HEK293 (cell line): ENCODE results near the gene GLG1.

Experiments used
- GFI1B ChIP-seq: fragments of 450-650 bp; formaldehyde crosslinking; IDR thresholded peaks from 2 replicates; pipeline ENCODE4 v1.5.1; 2016; ENCODE audit warnings: missing biosample characterization, missing genetic modification characterization
- GLI2 ChIP-seq: fragments of 450-650 bp; formaldehyde crosslinking; IDR thresholded peaks from 2 replicates; pipeline ENCODE4; 2017; ENCODE audit warnings: missing biosample characterization, missing genetic modification characterization, low read depth, borderline replicate concordance
- HOXD13 ChIP-seq: sonication (generic); formaldehyde crosslinking; IDR thresholded peaks from 2 replicates; pipeline ENCODE4 v1.8.0; 2022; ENCODE audit warnings: missing genetic modification reagents, borderline replicate concordance
- KLF1 ChIP-seq: fragments of 450-650 bp; formaldehyde crosslinking; IDR thresholded peaks from 2 replicates; pipeline ENCODE4 v1.5.1; 2016; ENCODE audit warnings: missing biosample characterization, missing genetic modification characterization
- KLF10 ChIP-seq: fragments of 450-650 bp; IDR thresholded peaks from 2 replicates; pipeline ENCODE4 v1.5.1; 2018; ENCODE audit warnings: missing biosample characterization, mild to moderate bottlenecking, missing genetic modification characterization
- KLF8 ChIP-seq: fragments of 450-650 bp; formaldehyde crosslinking; IDR thresholded peaks from 2 replicates; pipeline ENCODE4 v1.5.1; 2016; ENCODE audit warnings: missing biosample characterization, missing genetic modification characterization
- OSR2 ChIP-seq: fragments of 450-650 bp; formaldehyde crosslinking; IDR thresholded peaks from 2 replicates; pipeline ENCODE4 v1.5.1; 2016; ENCODE audit warnings: missing biosample characterization, missing genetic modification characterization
- SCRT2 ChIP-seq: fragments of 450-650 bp; formaldehyde crosslinking; IDR thresholded peaks from 2 replicates; pipeline ENCODE4 v1.5.1; 2016; ENCODE audit warnings: missing biosample characterization, missing genetic modification characterization
- ZEB2 ChIP-seq: fragments of 450-650 bp; formaldehyde crosslinking; IDR thresholded peaks from 2 replicates; pipeline ENCODE4 v1.5.1; 2016; ENCODE audit warnings: missing biosample characterization, missing genetic modification characterization
- ZNF169 ChIP-seq: fragments of 450-650 bp; formaldehyde crosslinking; IDR thresholded peaks from 2 replicates; pipeline ENCODE4 v1.5.1; 2016; ENCODE audit warnings: missing biosample characterization, missing genetic modification characterization
- ZNF19 ChIP-seq: fragments of 450-650 bp; formaldehyde crosslinking; IDR thresholded peaks from 2 replicates; pipeline ENCODE4; 2016; ENCODE audit warnings: missing biosample characterization, missing genetic modification characterization, low read depth
- ZNF24 ChIP-seq: fragments of 450-650 bp; formaldehyde crosslinking; IDR thresholded peaks from 2 replicates; pipeline ENCODE4 v1.5.1; 2016; ENCODE audit warnings: missing biosample characterization, missing genetic modification characterization
- ZNF324 ChIP-seq: fragments of 450-650 bp; formaldehyde crosslinking; IDR thresholded peaks from 2 replicates; pipeline ENCODE4 v1.5.1; 2016; ENCODE audit warnings: missing biosample characterization, missing genetic modification characterization
- ZNF366 ChIP-seq: fragments of 450-650 bp; formaldehyde crosslinking; conservative IDR thresholded peaks from 2 replicates; pipeline ENCODE4 v1.5.1; 2016; ENCODE audit warnings: missing biosample characterization, missing genetic modification characterization
- ZNF560 ChIP-seq: fragments of 450-650 bp; formaldehyde crosslinking; IDR thresholded peaks from 2 replicates; pipeline ENCODE4 v1.5.1; 2017; ENCODE audit warnings: missing biosample characterization, missing genetic modification characterization, borderline replicate concordance
- ZNF843 ChIP-seq: fragments of 450-650 bp; formaldehyde crosslinking; IDR thresholded peaks from 2 replicates; pipeline ENCODE4 v1.5.1; 2016; ENCODE audit warnings: missing biosample characterization, missing genetic modification characterization
- ZSCAN23 ChIP-seq: fragments of 450-650 bp; formaldehyde crosslinking; IDR thresholded peaks from 2 replicates; pipeline ENCODE4 v1.5.1; 2016; ENCODE audit warnings: missing biosample characterization, missing genetic modification characterization
- TF ChIP-seq, protein P1 (sequence below): fragments of 450-650 bp; formaldehyde crosslinking; IDR thresholded peaks from 2 replicates; pipeline ENCODE4 v1.5.1; 2016; ENCODE audit warnings: missing biosample characterization, missing genetic modification characterization
- TF ChIP-seq, protein P2 (sequence below): fragments of 450-650 bp; formaldehyde crosslinking; IDR thresholded peaks from 2 replicates; pipeline ENCODE4 v1.5.1; 2017; ENCODE audit warnings: missing biosample characterization, missing genetic modification characterization
- TF ChIP-seq, protein P3 (sequence below): fragments of 450-650 bp; formaldehyde crosslinking; IDR thresholded peaks from 2 replicates; pipeline ENCODE4 v1.5.1; 2016; ENCODE audit warnings: missing biosample characterization, missing genetic modification characterization, borderline replicate concordance
- TF ChIP-seq, protein P4 (sequence below): fragments of 450-650 bp; formaldehyde crosslinking; conservative IDR thresholded peaks from 2 replicates; pipeline ENCODE4 v1.5.1; 2016; ENCODE audit warnings: low read depth, missing biosample characterization, missing genetic modification characterization
- TF ChIP-seq, protein P5 (sequence below): IDR thresholded peaks from 2 replicates; pipeline ENCODE4 v1.6.1; 2011; ENCODE audit warnings: mild to moderate bottlenecking, low read depth, low read length, borderline replicate concordance
- TF ChIP-seq, protein P6 (sequence below): fragments of 450-650 bp; IDR thresholded peaks from 2 replicates; pipeline ENCODE4 v1.5.1; 2018; ENCODE audit warnings: missing biosample characterization, mild to moderate bottlenecking, missing genetic modification characterization
- TF ChIP-seq, protein P7 (sequence below): fragments of 450-650 bp; formaldehyde crosslinking; IDR thresholded peaks from 2 replicates; pipeline ENCODE4 v1.5.1; 2017; ENCODE audit warnings: missing biosample characterization, missing genetic modification characterization

The GLG1 gene

DNA sequence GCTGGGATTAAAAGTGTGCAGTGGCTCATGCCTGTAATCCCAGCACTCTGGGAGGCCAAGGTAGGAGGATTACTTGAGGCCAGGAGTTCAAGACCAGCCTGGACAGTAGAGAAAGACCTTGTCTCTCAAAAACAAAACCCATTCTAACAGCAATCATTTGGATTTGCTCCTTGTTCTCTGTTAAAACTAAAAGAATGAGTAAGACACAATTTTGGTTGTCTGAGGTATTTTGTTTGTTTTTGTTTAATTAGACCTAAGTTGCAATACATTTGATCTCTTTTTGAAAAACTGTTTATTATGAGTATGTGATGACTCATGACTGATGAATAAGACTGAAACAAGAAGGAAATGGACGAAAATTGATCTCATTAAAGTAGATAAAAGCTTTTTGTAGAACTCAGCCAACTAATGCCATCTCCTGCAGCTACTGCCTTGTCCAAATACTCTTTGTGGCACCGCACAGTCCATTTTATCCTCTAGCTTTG lies 29.0 kb downstream of the GLG1 start (continued):
- TF ChIP-seq, protein P1, sequence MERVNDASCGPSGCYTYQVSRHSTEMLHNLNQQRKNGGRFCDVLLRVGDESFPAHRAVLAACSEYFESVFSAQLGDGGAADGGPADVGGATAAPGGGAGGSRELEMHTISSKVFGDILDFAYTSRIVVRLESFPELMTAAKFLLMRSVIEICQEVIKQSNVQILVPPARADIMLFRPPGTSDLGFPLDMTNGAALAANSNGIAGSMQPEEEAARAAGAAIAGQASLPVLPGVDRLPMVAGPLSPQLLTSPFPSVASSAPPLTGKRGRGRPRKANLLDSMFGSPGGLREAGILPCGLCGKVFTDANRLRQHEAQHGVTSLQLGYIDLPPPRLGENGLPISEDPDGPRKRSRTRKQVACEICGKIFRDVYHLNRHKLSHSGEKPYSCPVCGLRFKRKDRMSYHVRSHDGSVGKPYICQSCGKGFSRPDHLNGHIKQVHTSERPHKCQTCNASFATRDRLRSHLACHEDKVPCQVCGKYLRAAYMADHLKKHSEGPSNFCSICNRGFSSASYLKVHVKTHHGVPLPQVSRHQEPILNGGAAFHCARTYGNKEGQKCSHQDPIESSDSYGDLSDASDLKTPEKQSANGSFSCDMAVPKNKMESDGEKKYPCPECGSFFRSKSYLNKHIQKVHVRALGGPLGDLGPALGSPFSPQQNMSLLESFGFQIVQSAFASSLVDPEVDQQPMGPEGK (tag by site-specific recombination), result peak; percentile 32; the same call in 1 of the 2 replicates
- TF ChIP-seq GFI1B (tag by site-specific recombination) (0 out of 2 replicates have a peak, but pooled peaks have one; percentile 22), ZNF19 (tag by site-specific recombination) (0 out of 2 replicates have a peak, but pooled peaks have one; percentile 31), ZNF324 (tag by site-specific recombination) (peak; percentile 39; the same call in 1 of the 2 replicates), KLF10 (tag by site-specific recombination) (peak; percentile 22; the same call in 1 of the 2 replicates), ZNF24 (tag by site-specific recombination) (peak; percentile 84), ZNF560 (tag by site-specific recombination) (no peak), ZNF843 (peak; percentile 92), GLI2 (tag by site-specific recombination) (peak; percentile 53; the same call in 1 of the 2 replicates), ZNF169 (tag by site-specific recombination) (no peak), ZEB2 (tag by site-specific recombination) (peak; percentile 98), KLF8 (tag by site-specific recombination) (peak; percentile 68), ZSCAN23 (tag by site-specific recombination) (peak; percentile 78; the same call in 1 of the 2 replicates), ZNF366 (tag by site-specific recombination) (peak; percentile 71), OSR2 (peak; percentile 89), SCRT2 (tag by site-specific recombination) (no peak), KLF1 (tag by site-specific recombination) (no peak), HOXD13 (CRISPR knock-in tag) (no peak)
- TF ChIP-seq, protein P2, sequence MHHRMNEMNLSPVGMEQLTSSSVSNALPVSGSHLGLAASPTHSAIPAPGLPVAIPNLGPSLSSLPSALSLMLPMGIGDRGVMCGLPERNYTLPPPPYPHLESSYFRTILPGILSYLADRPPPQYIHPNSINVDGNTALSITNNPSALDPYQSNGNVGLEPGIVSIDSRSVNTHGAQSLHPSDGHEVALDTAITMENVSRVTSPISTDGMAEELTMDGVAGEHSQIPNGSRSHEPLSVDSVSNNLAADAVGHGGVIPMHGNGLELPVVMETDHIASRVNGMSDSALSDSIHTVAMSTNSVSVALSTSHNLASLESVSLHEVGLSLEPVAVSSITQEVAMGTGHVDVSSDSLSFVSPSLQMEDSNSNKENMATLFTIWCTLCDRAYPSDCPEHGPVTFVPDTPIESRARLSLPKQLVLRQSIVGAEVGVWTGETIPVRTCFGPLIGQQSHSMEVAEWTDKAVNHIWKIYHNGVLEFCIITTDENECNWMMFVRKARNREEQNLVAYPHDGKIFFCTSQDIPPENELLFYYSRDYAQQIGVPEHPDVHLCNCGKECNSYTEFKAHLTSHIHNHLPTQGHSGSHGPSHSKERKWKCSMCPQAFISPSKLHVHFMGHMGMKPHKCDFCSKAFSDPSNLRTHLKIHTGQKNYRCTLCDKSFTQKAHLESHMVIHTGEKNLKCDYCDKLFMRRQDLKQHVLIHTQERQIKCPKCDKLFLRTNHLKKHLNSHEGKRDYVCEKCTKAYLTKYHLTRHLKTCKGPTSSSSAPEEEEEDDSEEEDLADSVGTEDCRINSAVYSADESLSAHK, result 0 out of 2 replicates have a peak, but pooled peaks have one; percentile 62
- TF ChIP-seq, protein P3, sequence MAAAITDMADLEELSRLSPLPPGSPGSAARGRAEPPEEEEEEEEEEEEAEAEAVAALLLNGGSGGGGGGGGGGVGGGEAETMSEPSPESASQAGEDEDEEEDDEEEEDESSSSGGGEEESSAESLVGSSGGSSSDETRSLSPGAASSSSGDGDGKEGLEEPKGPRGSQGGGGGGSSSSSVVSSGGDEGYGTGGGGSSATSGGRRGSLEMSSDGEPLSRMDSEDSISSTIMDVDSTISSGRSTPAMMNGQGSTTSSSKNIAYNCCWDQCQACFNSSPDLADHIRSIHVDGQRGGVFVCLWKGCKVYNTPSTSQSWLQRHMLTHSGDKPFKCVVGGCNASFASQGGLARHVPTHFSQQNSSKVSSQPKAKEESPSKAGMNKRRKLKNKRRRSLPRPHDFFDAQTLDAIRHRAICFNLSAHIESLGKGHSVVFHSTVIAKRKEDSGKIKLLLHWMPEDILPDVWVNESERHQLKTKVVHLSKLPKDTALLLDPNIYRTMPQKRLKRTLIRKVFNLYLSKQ (tag by site-specific recombination), result no peak
- TF ChIP-seq, protein P4, sequence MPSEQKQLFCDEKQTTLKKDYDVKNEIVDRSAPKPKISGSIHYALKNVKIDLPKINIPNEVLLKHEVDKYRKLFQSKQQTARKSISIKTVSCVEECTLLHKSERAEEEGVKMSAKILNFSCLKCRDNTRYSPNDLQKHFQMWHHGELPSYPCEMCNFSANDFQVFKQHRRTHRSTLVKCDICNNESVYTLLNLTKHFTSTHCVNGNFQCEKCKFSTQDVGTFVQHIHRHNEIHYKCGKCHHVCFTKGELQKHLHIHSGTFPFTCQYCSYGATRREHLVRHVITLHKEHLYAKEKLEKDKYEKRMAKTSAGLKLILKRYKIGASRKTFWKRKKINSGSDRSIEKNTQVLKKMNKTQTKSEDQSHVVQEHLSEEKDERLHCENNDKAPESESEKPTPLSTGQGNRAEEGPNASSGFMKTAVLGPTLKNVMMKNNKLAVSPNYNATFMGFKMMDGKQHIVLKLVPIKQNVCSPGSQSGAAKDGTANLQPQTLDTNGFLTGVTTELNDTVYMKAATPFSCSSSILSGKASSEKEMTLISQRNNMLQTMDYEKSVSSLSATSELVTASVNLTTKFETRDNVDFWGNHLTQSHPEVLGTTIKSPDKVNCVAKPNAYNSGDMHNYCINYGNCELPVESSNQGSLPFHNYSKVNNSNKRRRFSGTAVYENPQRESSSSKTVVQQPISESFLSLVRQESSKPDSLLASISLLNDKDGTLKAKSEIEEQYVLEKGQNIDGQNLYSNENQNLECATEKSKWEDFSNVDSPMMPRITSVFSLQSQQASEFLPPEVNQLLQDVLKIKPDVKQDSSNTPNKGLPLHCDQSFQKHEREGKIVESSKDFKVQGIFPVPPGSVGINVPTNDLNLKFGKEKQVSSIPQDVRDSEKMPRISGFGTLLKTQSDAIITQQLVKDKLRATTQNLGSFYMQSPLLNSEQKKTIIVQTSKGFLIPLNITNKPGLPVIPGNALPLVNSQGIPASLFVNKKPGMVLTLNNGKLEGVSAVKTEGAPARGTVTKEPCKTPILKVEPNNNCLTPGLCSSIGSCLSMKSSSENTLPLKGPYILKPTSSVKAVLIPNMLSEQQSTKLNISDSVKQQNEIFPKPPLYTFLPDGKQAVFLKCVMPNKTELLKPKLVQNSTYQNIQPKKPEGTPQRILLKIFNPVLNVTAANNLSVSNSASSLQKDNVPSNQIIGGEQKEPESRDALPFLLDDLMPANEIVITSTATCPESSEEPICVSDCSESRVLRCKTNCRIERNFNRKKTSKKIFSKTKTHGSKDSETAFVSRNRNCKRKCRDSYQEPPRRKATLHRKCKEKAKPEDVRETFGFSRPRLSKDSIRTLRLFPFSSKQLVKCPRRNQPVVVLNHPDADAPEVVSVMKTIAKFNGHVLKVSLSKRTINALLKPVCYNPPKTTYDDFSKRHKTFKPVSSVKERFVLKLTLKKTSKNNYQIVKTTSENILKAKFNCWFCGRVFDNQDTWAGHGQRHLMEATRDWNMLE (tag by site-specific recombination), result 0 out of 2 replicates have a peak, but pooled peaks have one; percentile 40
- TF ChIP-seq, protein P5, sequence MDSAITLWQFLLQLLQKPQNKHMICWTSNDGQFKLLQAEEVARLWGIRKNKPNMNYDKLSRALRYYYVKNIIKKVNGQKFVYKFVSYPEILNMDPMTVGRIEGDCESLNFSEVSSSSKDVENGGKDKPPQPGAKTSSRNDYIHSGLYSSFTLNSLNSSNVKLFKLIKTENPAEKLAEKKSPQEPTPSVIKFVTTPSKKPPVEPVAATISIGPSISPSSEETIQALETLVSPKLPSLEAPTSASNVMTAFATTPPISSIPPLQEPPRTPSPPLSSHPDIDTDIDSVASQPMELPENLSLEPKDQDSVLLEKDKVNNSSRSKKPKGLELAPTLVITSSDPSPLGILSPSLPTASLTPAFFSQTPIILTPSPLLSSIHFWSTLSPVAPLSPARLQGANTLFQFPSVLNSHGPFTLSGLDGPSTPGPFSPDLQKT, result no peak
- TF ChIP-seq, protein P6, sequence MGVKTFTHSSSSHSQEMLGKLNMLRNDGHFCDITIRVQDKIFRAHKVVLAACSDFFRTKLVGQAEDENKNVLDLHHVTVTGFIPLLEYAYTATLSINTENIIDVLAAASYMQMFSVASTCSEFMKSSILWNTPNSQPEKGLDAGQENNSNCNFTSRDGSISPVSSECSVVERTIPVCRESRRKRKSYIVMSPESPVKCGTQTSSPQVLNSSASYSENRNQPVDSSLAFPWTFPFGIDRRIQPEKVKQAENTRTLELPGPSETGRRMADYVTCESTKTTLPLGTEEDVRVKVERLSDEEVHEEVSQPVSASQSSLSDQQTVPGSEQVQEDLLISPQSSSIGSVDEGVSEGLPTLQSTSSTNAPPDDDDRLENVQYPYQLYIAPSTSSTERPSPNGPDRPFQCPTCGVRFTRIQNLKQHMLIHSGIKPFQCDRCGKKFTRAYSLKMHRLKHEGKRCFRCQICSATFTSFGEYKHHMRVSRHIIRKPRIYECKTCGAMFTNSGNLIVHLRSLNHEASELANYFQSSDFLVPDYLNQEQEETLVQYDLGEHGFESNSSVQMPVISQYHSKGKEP, result peak; percentile 88
- TF ChIP-seq, protein P7, sequence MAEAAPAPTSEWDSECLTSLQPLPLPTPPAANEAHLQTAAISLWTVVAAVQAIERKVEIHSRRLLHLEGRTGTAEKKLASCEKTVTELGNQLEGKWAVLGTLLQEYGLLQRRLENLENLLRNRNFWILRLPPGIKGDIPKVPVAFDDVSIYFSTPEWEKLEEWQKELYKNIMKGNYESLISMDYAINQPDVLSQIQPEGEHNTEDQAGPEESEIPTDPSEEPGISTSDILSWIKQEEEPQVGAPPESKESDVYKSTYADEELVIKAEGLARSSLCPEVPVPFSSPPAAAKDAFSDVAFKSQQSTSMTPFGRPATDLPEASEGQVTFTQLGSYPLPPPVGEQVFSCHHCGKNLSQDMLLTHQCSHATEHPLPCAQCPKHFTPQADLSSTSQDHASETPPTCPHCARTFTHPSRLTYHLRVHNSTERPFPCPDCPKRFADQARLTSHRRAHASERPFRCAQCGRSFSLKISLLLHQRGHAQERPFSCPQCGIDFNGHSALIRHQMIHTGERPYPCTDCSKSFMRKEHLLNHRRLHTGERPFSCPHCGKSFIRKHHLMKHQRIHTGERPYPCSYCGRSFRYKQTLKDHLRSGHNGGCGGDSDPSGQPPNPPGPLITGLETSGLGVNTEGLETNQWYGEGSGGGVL (tag by site-specific recombination), result peak; percentile 67
